GM06990 (cell line): Measurements from ENCODE around the gene STPG1.

Source experiments
- DNase-seq: peaks from one replicate; pipeline ENCODE4 v3.0.0-alpha.2; 2011; ENCODE audit not compliant: insufficient read length; ENCODE audit errors: extremely low read depth
- H3K27me3 ChIP-seq: replicated peaks from 2 replicates; pipeline ENCODE4 v1.6.0; 2011; ENCODE audit warnings: low read length; ENCODE audit not compliant: control insufficient read depth, insufficient read depth
- H3K36me3 ChIP-seq: 2 replicates; pipeline ENCODE4 v1.5.1; 2011; ENCODE audit warnings: low read length; ENCODE audit not compliant: control insufficient read depth, insufficient read depth
- H3K4me3 ChIP-seq: replicated peaks from 2 replicates; pipeline ENCODE4 v1.5.1; 2011; ENCODE audit warnings: low read depth, mild to moderate bottlenecking, control low read depth, low read length
- CTCF ChIP-seq: IDR thresholded peaks from 2 replicates; pipeline ENCODE4 v1.5.1; 2011; ENCODE audit warnings: low read length, control low read depth, mild to moderate bottlenecking, inconsistent platforms; ENCODE audit not compliant: insufficient read depth, poor library complexity, severe bottlenecking

Gene STPG1

GRCh38 chr1:24418898-24419628, 5.5 kb upstream of the STPG1 start:
- no peak for TF ChIP-seq CTCF
- DNase-seq: no peak
- no peaks in the 10 kb centered on the region for H3K27me3 ChIP-seq

DNA sequence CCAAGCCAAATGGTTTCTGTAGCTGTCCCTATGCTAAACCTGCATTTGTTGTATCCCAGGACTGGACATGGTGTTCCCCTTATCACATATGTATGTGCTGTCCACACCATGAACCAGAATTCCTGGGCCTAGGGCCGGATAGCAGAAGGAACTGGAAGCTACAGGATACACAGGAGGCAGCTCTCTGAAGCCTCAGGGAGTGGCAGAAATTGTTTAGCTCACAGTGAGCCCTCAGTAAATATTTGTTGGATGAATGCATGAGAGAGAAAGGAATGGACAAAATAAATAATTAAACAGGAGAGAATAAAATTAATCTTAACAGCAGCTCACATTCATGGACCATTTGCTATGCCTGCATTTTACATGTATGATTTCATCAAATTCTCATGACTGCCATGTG, 4.1 kb upstream of the STPG1 start:
- Histone ChIP-seq H3K36me3 (peaks cover 5% of the 10 kb centered on the region), H3K27me3 (no peaks in the 10 kb centered on the region), H3K4me3 (no peak overlapping the region)
- DNase-seq: no peak
- TF ChIP-seq CTCF: no peak

More at GRCh38 chr1:24418898-24419628, 5.5 kb upstream of the STPG1 start:
- no peak overlapping the region for H3K4me3 ChIP-seq
- H3K36me3 ChIP-seq: peaks cover 5% of the 10 kb centered on the region

- Histone ChIP-seq H3K36me3 (peaks cover 5% of the 10 kb centered on the region), H3K4me3 (peak overlapping the region; percentile 74), H3K27me3 (no peaks in the 10 kb centered on the region)
- no peak for TF ChIP-seq CTCF
- DNase-seq: peak; percentile 22
Measured at GRCh38 chr1:24416666-24417391, 3.2 kb upstream of the STPG1 start.

DNA sequence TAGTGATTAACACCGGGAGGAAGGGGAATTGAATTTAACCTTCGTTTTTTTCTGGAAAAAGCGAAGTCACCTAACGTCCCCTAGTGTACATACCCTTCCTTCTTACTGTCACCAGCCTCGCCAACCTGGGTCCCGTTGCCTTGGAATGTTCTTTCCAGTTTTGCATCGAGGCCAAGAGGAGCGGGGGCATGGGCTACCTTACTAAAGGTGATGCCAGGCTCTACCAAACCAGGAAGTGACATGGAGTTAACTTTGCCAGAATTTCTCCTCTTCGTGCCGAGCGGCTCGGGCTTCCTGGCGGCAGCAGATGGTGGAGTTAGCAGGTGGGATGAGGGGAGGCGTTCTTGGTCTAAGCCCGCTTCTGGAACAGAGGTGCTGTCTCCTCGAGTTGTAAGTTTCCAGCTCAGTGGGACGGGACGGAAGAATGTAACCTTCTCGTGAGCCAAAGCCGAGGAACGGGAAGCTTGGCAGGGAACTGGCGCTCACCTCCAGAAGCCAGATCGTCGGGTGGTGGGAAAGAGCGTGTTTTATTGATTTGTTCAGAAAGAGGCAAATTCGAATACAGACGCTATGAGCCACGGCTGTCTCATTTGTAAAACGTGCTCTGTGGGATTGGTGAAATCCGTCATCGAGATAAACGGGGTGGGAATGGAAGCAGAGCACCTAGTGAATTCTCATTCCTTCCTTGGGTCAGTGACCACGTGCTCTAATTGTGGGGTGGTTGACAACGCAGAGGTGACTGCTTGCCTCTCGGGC, 2.5 kb upstream of the STPG1 start:
- Histone ChIP-seq H3K36me3 (peaks cover 2% of the 10 kb centered on the region), H3K27me3 (no peaks in the 10 kb centered on the region), H3K4me3 (peak overlapping the region; percentile 74)
- DNase-seq: no peak
- TF ChIP-seq CTCF: no peak

DNA sequence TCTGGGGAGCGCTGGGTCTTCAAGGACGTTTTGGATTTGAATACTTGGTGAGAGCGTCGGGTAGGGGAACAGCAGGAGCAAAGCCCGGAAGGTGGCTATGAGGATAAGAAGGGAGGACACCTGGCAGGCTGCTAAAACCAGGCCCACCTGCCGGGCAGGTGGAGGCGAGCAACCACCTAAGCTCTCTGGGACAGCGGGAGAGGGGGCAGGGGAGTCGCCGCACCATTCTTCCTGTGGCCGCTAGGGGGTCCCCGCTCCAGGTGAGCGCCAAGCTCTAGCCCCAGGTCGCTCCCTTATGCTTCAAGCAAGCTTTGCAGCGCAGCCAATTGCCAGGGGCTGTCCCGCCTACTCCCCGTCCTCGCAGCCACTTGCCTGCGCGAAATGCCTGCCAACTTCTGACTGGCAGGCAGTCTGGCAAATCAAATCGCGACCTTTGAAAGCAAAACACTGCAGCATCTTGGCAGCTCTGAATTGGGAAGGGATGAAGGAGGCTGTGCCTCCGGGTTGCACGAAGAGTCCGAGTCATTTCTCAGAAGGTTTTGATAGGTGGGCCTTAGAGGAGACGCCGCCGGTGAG, 1.8 kb upstream of the STPG1 start, which contains the start of gene NIPAL3:
NIPAL3 (plus strand) TSS at position 469 of the 576 bp plus-strand sequence. CDS start 3,746 bp downstream, outside the sequence.
- no peaks in the 10 kb centered on the region for H3K27me3 ChIP-seq
- H3K36me3 ChIP-seq: peaks cover 2% of the 10 kb centered on the region
- TF ChIP-seq CTCF: peak; percentile 97
- peak; percentile 95 for DNase-seq
- H3K4me3 ChIP-seq: peak within 1 kb of the TSS; percentile 74
